GM13977 (cell line): Measurements from ENCODE around the gene FST.

Experiments used
- DNase-seq: peaks from one replicate; pipeline ENCODE4 v3.0.0; 2012; ENCODE audit warnings: low spot score
- CTCF ChIP-seq: IDR thresholded peaks from 2 replicates; pipeline ENCODE4 v1.5.1; 2012; ENCODE audit warnings: mild to moderate bottlenecking, control low read depth; ENCODE audit not compliant: insufficient read depth; ENCODE audit errors: extremely low read depth, missing control alignments
- in situ Hi-C: fragments of 300-500 bp; cut with MboI; formaldehyde crosslinking; loops from one replicate; pipeline ENCODE4 v1.12.0; 2022; ENCODE audit warnings: low sequenced_read_pairs, low pct_unique_long_range_greater_than_20kb, mixed read lengths, inconsistent platforms; ENCODE audit not compliant: unreplicated experiment

Gene FST

GRCh38 chr5:53487436-53487835 lies 7.0 kb downstream of the FST start:
- no peak for TF ChIP-seq CTCF

GRCh38 chr5:53488195-53488722 lies 7.8 kb downstream of the FST start:
- no peak for DNase-seq
- TF ChIP-seq CTCF: no peak
- in situ Hi-C loops: no loop called here

More at GRCh38 chr5:53487436-53487835, 7.0 kb downstream of the FST start:
- in situ Hi-C loops: no loop called here
- DNase-seq: no peak

- in situ Hi-C loops: no loop called here
- no peak for TF ChIP-seq CTCF
- DNase-seq: no peak
These were observed 10.3 kb downstream of the FST start for GRCh38 chr5:53490747-53491146.

GRCh38 chr5:53501054-53501453 lies 20.6 kb downstream of the FST start:
- in situ Hi-C loops: no loop called here
- DNase-seq: no peak
- TF ChIP-seq CTCF: no peak

- DNase-seq: no peak
- TF ChIP-seq CTCF: no peak
- in situ Hi-C loops: no loop called here
These were observed 23.3 kb downstream of the FST start for GRCh38 chr5:53503562-53504218.

- in situ Hi-C loops: no loop called here
These were observed 26.6 kb downstream of the FST start for GRCh38 chr5:53507013-53507412.

More at GRCh38 chr5:53507013-53507412, 26.6 kb downstream of the FST start:
- no peak for DNase-seq
- TF ChIP-seq CTCF: no peak
